Measurements from ENCODE around the gene HM13.
"Not testable (repeated sequence)": the region's sequence is repeated elsewhere in the genome, so short reads cannot be mapped to it uniquely, and the experiment has no call there.

HM13 gene, protein sequence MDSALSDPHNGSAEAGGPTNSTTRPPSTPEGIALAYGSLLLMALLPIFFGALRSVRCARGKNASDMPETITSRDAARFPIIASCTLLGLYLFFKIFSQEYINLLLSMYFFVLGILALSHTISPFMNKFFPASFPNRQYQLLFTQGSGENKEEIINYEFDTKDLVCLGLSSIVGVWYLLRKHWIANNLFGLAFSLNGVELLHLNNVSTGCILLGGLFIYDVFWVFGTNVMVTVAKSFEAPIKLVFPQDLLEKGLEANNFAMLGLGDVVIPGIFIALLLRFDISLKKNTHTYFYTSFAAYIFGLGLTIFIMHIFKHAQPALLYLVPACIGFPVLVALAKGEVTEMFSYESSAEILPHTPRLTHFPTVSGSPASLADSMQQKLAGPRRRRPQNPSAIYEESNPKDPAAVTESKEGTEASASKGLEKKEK

DNA sequence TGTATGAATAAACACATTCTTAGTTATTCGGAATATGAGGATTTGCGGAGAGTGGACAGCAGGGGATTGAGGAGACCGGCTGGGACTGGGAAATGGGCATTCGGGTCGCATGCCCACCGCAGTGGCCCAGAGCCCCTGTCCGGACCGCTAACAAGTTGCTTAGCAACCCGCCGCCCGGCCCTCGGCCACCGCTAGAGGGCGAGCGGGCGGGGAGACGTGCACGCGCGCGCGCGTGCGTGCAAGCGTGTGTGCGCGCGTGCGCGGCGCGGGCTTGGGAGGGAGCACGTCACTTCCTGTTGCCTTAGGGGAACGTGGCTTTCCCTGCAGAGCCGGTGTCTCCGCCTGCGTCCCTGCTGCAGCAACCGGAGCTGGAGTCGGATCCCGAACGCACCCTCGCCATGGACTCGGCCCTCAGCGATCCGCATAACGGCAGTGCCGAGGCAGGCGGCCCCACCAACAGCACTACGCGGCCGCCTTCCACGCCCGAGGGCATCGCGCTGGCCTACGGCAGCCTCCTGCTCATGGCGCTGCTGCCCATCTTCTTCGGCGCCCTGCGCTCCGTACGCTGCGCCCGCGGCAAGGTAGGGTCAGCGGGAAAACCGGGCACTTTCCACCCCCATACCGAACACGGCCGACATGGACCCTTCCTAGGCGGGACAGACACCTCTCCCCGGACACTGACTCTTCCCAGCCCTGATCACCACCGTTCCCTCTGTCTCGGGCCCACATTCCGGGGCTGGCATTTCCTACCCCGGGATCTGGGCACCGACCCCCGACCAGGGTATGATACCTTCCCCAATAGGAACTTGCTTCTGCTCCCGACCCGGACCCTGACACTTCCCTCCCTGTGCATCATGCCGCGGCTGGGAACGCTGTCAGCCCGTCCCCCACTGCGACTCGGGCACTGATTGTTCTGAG, at the start of gene HM13:
TSS of gene HM13 (plus strand) at position 289 of the 918 bp plus-strand sequence. CDS start at position 399, 110 bp downstream.
- in situ Hi-C loops (cut with MboI; ENCODE audit: low sequenced_read_pairs), result no loop called here

DNA sequence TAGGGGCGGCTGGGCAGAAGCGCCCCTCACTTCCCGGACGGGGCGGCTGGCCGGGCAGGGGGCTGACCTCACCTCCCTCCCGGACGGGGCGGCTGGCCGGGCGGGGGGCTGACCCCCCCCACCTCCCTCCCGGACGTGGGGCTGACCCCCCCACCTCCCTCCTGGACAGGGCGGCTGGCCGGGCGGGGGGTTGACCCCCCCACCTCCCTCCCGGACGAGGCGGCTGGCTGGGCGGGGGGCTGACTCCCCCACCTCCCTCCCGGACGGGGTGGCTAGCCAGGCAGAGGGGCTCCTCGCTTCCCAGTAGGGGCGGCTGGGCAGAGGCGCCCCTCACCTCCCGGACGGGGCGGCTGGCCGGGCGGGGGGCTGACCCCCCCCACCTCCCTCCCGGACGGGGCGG, 43.3 kb upstream of the HM13 start:
- in situ Hi-C loops (cut with MboI; ENCODE audit: low sequenced_read_pairs), result not testable (repeated sequence)

DNA sequence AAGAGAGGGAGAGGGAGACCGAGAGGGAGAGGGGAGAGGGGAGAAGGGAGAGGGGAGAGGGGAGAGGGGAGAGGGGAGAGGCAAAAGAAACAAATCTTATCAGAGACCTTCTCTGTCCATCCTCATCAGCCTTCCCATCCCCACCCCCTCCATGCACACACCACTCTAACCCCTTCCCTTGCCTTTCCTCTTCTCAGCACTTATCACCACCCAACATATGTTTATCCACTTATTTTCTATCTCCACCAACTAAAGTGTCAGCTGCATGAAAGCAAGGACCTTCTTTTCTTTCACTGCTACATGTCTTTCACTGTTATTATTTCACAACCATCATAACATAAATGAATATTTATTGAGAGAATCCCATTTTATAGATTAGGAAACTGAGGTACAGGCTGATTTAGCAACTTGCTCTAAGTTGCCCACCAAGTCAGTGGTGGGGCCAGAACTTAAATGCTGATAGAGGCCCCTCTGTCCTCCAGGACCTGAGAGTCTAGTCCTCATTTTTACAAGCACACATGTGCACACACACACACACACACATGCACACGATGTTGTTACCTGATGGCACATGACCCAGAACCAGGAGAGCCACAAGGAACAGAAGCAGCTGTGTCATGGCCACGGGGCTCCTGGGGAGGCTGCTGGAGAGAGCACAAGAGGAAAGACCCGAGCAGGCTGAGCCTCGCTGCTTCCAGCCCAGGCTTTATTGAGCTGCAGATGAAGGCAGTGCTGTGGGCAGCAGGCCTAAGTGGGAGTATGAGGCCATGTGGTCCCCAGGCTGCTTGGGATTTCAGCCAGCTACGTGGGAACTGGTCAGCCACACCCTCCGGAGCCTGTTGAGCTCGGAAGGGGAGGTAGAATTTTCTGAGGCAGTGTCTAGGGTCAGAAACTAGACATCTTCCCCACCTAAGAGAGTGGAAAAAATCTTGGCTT, 41.6 kb upstream of the HM13 start:
- in situ Hi-C loops (cut with MboI; ENCODE audit: low sequenced_read_pairs), result no loop called here

DNA sequence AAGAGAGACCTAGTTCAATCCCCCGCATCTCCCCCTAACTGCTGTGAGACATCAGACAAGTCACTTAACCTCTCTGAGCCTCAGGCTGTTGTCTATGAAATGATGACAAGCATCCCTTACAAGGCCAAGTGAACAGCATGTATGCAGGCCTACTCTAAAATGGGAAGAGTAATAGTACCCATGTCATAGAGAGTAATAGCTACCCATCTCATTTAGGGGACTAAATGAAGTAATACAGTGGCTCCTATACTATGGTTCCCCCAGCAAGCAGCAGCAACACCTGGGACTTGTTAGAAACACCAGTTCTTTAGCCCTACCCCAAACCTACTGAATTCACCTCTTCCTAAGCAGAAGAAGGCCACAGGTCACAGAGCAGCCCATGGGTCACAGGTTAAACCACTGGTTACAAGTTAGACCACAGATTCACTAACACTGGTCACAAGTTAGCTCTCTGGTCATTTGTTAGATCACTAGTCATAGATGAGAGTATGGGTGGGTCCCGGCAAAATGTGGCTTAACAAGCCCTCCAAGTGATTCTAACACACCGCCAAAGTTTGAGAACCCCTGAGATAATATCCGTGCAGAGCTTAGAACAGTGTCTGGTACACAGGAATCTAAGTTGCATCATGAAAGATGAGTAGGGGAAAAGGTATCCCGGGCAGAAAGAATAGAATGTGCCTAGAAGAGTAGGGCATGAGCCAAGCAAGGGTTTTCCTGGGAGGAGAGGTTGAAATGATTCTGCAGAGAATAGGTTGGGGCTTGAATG, 40.7 kb upstream of the HM13 start:
- in situ Hi-C loops (cut with MboI; ENCODE audit: low sequenced_read_pairs), result no loop called here

DNA sequence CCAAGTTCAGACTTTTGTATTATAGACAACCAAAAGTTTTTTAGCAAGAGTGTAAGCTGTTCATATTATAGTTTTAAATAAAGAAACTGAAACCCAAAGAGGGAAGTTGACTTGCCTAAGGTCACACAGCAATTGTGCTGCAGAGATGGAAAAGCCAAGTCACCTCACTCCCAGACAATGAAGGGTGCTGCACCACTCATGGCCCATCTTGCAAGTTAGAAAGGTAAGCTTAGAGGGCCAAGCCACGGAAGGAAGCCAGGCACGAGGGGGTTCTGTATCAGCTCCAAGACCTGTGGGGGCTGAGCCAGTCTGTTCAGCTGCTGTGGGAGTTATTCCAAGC, 40.2 kb upstream of the HM13 start:
- in situ Hi-C loops (cut with MboI; ENCODE audit: low sequenced_read_pairs), result no loop called here

DNA sequence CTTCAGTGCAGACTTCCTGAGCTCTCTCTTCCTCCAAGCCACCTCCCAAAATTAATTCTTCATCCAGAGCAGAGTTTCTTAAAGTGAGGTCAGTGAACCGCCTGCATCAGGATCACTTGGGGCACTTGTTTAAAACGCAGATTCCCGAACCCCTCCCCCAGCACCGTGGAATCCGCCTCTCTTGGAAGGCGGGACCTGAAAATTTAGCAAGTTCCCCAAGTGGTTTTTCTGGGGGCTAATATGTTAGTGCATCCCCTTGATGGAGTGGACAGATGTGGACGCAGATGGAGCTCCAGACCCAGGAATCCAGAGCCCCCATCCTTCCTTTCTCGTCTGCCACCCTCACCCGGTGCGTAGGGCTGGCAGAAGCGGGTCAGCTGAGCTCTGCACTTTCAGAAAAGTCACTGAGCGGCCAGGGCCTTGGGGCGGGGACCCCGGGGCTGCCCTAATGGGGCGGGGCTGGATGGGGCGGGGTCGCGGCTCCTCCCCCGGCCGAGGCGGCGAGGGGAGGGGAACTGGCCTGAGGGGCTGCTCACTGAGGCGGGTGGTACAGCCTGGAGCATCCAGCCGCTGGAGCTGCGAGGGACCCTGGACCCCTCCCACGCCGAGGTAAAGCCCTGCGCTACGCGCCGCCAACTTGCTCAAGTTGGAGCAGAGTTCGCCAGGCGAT, 39.3 kb upstream of the HM13 start, which contains the start of the genes DEFB124 and REM1:
TSS of gene DEFB124 (minus strand) at position 370 of the 670 bp plus-strand sequence. CDS start 2,114 bp downstream, outside the sequence.
TSS of gene REM1 (plus strand) at position 531 of the 670 bp plus-strand sequence. CDS start 1,158 bp downstream, outside the sequence.
- in situ Hi-C loops (cut with MboI; ENCODE audit: low sequenced_read_pairs), result no loop called here

DNA sequence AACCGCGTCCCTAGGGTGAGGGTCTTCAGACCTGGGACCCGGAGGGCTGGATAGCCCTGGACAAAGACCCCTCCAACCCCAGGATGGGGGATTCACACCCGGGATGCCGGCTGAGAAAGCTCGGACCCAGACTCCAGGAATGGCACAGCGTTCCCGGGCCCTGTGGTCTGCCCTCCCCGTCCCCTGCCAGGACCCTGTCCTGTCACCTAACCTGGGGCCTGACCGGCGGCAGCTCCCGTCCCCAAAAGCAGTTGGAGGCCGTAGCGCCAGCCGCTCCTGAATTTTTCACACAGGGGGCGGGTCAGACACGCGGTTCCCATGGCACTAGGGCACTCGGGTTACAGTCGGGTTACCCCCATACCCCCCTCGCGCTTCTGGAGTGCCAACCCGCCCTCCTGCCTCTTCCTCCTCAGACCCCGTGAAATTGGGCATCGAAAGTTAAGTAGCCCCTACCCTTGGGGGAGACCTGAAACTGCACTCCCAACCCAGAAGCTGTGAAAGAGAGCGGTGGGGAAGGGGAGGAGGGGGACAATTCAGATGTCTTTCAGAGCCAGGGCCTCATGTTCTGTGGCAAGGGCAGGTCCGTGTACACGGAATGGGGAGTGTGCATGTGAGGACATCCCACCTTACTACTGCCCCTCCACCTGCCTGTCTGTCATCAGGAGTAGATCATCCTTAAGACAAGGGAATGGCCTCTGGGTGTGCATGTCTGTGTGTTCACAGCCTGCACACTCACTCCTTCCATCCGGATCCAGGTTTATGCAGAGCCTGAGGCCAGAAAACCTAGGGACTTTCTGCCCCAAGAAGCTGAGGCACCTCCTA, 38.6 kb upstream of the HM13 start:
- in situ Hi-C loops (cut with MboI; ENCODE audit: low sequenced_read_pairs), result no loop called here

DNA sequence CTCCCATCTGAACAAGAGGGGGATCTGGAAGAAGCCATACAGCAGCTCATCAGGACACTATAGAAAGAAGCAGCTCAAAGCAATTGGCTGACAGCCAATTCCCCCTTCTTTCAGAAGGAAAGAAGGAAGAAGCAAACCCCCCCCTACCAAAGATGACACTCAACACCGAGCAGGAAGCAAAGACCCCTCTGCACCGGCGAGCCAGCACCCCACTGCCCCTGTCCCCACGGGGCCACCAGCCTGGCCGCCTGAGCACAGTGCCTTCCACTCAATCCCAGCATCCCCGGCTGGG, 38.0 kb upstream of the HM13 start:
- in situ Hi-C loops (cut with MboI; ENCODE audit: low sequenced_read_pairs), result no loop called here

DNA sequence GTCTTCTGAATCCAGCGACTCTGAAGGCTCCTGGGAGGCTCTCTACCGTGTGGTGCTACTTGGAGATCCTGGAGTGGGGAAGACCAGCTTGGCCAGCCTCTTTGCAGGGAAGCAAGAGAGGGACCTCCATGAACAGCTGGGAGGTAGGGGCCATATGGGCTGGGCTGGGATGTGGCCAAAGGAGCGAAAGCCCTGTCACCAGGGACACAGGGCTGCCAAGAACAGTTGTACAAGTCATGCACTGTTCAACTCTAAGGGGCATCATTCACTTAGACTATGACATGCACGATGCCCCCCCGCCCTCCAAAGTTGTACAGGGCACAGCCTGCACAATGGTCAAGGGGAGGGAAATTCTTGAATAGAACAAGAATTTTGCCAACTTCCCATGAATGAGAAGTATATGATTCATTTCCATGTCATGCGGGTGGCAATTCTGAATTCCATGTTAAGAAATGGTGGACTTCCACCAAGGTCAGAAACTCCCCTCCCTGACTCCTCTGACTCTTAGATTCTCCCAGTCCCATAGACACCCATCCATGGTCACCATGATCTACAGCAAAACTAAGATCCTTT, 37.5 kb upstream of the HM13 start:
- in situ Hi-C loops (cut with MboI; ENCODE audit: low sequenced_read_pairs), result no loop called here

DNA sequence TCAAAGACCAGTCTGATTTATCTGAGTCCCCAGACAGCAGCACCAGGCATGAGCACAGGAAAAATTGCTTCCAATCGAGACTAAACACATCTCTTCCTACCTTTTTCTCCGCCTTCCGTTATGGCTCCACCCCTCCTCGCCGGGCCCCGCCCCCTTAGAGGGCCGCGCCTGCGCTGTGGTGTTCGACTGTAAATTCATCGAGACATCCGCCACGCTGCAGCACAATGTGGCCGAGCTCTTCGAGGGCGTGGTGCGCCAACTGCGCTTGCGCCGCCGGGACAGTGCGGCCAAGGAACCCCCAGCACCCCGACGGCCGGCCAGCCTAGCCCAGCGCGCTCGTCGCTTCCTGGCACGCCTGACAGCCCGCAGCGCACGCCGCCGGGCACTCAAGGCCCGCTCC, 30.2 kb upstream of the HM13 start:
- in situ Hi-C loops (cut with MboI; ENCODE audit: low sequenced_read_pairs), result loop anchor here (10.0 kb wide), 1 partner anchor 61 kb away; a partner anchor contains a TSS

DNA sequence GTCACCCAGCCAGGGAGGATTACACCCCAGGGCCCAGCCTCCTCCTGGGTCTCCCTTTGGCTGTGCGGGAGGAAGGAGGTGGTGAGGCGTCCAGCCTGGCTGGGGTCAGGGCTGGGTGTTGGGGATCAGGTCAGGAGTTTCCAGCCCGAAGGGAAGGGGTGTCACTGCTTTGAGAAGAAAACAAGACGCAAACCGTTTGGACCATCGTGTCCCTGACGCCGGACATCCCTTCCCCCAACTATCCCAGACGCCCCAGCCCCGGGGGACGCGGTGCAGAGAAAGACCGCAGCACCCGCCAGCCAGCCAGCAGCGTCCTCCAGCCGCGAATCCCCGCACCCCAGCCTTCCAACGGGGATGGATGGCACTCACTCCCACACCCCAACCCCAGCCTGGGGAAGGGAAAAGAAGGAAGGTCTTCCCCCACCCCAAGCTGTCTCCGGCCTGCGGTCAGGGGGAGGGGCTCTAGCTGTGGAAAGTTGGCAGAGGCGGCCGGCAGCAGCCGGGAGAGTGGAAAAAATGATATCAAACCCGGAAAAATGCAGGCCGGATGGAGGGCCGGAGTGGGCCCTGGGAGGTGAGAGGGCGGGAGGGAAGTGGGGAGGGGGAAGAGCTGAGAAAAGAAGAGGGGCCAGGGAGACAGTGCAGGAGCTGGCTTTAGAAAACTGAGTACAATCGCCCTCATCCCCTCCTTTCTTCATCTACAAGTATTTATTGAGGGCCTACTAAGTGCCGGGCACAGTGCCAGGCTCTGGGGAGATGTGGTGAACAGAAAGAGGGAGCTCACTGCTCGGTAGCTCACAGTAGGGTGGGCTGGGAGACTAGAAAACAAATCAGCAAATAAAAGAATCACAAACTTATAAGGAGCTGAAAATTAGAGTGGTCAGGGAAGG, 28.5 kb upstream of the HM13 start:
- in situ Hi-C loops (cut with MboI; ENCODE audit: low sequenced_read_pairs), result loop anchor here (10.0 kb wide), 1 partner anchor 59 kb away; a partner anchor contains a TSS

DNA sequence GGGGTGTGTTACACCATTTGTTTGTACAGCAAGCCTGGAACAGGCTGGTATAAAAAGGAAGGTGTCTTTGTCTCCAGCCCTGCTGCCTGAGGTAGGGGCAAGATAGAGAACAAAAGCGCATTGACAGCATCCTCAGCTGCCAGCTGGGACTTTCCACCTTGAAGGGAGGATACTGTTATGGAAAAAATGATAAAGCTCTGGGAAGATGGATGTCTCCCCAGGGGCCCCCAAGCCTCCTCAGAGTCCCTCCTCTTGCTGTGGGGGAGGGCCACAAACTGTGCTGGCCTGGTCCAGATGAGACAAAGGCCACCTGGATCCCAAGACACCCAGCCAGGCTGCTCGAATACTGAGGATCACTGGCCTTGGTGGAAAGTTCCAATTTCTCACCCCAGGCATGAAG, 26.1 kb upstream of the HM13 start:
- in situ Hi-C loops (cut with MboI; ENCODE audit: low sequenced_read_pairs), result loop anchor here (10.0 kb wide), 1 partner anchor 57 kb away; a partner anchor contains a TSS

DNA sequence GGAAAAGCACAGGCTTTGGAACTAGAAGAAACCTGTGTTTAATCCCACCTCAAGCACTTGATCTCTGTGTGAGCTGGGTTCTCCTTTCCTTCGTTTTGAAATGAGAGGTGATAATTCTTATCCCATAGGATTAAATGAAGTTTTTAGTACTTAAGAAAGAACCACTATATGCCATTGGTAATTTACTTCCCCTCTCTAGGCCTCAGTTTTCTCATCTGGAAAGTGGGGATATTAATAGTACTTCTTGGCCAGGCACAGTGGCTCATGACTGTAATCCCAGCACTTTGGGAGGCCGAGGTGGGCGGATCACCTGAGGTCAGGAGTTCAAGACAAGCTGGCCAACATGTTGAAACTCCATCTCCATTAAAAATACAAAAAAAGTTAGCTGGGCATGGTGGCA, 25.1 kb upstream of the HM13 start:
- in situ Hi-C loops (cut with MboI; ENCODE audit: low sequenced_read_pairs), result loop anchor here (10.0 kb wide), 1 partner anchor 56 kb away; a partner anchor contains a TSS

DNA sequence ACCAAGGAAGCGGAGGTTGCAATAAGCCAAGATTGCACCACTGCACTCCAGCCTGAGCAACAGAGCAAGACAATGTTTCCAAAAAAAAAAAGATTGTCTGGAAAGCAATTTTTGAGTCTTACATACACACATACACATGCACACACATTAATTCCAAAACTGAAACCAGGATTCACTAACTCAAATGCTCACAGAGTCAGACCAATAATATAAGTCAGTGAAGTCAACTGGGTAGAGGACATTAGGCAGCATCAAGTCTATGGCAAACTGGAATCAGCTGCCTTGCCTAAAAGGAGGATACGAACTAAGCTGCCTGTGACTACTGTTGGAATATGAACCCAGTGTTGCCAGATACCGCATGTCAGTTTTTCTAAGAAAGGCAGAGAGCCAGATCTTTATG, 23.5 kb upstream of the HM13 start:
- in situ Hi-C loops (cut with MboI; ENCODE audit: low sequenced_read_pairs), result no loop called here

DNA sequence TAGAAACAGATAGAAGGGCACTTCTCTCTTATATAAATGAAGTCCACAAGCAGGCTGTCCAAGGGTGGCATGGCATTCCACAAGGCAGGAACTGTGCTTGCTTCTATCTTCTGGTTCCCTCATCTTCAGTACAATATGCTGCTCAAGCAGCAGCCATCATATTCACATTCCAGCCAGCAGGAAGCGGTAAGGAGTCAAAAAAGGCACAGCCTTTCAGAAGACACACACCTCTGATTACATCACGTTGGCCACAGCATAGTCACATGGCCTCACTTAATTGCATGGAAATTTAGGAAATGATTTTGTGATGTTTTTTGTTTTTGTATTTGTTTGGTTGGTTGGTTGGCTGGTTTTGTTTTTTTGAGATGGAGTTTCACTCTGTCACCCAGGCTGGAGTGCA, 20.1 kb upstream of the HM13 start:
- in situ Hi-C loops (cut with MboI; ENCODE audit: low sequenced_read_pairs), result no loop called here

DNA sequence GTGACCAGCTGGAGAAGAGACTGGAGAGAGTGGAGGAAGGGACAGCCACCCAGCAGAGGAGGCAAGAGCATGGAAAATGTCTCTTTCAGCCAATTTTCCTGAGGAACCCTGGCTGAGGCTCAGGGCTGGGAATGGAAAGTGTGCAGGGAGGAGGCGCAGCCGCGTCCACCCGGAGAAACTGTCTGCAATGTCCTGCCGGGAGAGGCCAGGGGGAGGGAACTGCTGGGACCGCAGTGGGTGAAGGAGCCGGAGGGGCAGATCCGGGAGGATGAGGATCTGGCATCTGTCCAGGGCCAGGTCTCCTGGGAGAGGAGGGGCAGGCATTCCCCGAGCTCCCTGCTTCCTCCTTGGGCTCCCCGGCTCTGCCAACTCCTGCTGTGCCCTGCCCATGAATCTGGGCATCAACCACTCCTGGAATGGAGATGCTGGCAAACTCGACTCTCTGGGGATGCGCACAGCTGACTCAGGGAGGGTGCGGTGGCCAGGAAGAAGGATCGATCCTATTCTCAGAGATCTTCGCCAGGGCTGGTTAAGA, 17.4 kb upstream of the HM13 start:
- in situ Hi-C loops (cut with MboI; ENCODE audit: low sequenced_read_pairs), result no loop called here

All from HL-60/S4 treated with retinoic acid at 250 ng/mL for 4 days and 3 days (cell line).